DMS114 treated with DMSO at 0.1 percent for 48 hours (cell line): Measurements from ENCODE around the gene SMG1.
"Not testable (repeated sequence)": the region's sequence is repeated elsewhere in the genome, so short reads cannot be mapped to it uniquely, and the experiment has no call there.

Experiments
- DNase-seq: peaks from one replicate; lab custom pipeline; 2025; ENCODE audit not compliant: unreplicated experiment; lab: John Stamatoyannopoulos, UW

SMG1 gene

DNA sequence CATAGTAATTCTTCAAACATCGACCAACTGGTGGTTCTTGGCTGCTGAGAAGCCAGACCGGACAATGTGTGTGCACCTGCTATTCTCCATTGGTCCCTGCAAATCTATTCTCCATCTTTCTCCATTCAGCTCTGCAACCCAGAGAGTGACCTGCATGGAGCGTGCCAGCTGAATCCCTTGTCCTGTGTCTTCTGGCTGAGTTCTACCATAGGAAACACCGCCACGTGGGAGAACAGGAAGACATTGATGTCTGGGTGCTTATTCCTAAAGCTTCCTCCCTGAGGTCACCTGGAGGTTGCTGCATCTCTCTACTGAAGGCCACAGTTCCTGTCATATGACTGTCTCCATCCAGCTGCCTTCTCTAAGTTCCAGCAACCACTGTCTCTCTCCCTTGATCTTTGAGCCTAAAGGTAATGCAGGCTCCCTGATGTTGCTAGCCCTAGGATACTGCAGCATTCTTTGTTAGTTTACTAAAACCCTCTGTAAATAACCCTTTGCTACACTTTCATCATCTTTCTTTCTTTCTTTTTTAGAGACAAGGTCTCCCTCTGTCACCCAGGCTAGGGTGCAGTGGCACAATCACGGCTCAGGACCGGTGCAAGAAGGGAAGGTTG lies 10.6 kb upstream of the SMG1 start:
- DNase-seq: no peak

DNA sequence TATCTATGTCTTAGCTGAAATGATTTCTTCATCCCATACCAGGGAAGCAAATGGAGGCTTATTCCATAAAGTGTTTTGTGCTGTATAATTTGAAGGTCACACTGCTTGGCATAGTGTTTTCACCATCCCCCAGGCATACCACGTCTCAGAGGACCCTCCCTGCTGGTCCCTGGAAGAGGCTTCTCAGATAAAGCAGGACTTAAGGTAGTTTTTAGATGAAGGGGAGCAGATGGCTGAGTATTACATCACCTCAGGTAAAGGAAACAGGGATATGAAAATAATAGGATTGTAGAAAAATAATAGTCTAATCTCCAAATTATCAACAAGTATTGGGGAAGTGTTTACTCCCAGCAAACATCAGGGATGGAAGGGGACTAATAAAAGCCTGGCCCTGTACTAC lies 7.3 kb upstream of the SMG1 start:
- no peak for DNase-seq

DNA sequence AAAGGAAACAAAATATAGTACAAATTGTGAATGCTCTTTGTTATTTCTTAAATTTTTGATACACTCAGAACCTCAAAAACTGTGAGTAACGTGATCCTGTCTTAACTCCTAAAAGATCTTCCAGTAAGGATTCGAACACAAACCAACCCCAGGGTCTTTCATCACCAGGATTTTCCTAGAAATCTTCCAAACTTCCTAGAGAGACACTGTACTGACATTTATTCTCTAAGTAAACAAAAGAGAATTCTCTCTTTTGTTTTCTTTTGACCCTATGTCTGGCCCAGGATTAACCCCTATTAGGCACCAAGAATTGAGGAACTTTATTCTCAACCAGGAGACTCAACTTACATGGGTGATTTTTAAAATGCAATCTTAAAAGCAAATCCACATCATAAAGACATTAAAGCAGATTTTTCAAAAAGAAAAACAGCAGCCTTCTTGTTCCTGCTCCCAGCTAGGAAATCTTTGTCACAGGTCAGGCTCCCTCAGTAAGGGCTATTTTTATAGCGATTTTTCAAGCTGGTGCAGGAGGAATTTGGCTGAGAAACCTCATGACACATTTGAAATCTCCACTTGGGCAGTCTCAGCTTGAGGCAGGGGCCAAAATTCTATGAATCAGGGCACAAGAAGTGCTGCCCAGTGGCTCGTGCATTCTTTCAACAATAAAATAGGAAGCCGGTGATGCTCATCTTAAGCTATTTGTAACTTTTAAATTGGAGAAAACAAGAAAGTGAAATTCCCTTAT lies 6.2 kb upstream of the SMG1 start:
- DNase-seq: no peak

DNA sequence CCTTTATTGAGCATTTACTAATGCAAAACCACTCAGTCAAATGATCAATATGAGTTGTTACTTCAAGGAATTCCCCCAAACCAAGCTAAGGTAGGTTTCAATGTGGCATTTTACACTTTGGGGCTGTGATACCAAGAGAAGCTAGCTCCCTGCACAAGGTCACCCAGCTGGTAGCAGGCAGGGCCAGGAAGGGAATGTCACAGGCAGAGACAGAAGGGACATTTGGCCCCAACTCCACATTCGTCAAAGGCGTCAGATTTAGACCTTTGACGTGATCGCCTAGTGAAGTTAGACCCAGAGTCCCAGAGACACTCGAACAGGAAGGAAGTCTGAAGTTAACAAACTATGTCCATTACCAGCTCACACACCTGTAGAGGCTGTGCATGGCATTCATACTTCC lies 5.5 kb upstream of the SMG1 start:
- no peak for DNase-seq

DNA sequence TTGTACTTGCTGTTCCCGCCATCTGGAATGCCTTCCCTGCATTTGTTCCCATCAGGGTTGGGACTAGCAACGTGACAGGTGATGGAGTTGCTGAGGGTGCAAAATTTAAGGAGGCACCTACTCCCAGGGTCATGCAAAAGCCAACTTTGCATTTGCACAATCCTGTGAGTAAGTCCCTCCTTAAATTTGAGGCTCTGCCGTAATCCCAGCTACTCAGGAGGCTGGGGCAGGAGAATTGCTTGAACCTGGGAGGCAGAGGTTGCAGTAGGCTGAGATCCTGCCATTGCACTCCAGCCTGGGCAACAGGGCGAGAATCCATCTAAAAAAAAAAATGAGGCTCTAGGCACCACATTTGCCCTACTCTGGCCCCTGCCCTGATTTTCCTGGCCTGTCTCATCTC lies 3.9 kb upstream of the SMG1 start:
- not testable (repeated sequence) for DNase-seq

DNA sequence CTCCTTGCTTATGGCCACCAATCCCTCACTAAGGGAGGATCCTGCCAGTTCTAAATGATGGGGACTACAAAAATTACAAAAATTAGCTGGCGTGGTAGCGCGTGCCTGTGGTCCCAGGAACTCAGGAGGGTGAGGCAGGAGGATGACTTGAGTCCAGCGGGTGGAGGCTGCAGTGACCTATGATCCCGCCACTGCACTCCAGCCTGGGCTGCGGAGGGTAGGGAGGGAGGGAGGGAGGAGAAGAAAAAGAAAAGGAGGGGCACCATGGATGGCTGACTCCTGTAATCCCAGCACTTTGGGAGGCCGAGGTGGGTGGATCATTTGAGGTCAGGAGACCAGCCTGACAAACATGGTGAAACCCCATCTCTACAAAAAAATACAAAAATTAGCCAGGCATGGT lies 1.9 kb upstream of the SMG1 start:
- not testable (repeated sequence) for DNase-seq

DNA sequence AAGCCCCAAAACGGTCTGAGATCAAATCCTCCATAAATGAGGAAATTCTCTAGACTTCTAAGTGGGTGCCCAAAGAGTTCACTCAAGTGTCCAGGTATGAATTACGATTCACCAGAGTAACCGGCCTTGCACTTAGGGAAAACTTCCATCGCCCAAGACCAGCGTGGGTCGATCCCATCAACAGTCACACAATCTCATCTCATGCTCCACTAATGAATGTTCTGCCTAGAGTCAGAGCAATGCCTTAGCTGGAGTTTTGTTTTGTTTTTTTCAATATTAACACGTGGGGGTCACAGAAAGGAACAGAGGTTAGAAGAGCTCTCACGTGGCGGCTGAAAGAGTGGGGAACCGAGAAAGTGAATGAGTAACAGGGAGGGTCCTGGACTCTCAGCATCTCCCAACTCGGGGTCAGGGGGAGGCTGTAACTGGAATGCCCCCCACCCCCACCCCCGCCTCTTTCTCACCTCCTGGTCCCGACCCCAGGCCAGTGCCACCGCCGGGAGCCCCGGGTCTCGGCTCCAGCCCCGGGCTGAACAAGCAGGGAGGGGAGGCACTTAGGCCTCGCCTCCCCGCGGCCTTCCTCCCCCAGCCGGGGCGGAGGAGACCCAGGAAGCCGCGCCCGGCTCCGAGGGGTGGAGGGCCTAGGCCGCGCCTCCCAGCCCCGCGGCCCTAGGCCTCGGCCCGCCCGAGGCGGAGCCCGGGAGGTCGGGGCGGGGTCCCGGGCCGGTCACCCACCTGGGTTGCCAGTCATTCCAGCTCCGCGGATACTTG lies 808 bp downstream of the SMG1 start:
- not testable (repeated sequence) for DNase-seq

DNA sequence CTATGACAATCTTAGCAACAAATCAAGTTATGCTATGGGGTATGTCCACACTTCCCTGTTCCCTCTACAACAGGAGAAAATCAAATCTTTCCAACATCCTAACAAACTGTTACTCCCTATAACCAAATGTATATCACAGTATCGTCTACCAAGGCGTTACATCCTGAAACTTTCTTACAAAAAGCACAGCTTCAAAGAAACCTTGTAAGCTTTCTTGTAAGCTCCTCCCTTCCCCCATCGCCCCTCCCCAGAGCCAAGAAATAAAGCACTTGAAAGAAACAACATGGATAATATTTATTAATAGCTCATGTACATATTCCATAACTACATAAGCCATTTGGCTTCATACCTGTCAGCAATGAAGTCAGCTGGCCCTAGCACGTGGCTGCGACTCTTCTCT lies 2.3 kb downstream of the SMG1 start:
- DNase-seq: not testable (repeated sequence)

DNA sequence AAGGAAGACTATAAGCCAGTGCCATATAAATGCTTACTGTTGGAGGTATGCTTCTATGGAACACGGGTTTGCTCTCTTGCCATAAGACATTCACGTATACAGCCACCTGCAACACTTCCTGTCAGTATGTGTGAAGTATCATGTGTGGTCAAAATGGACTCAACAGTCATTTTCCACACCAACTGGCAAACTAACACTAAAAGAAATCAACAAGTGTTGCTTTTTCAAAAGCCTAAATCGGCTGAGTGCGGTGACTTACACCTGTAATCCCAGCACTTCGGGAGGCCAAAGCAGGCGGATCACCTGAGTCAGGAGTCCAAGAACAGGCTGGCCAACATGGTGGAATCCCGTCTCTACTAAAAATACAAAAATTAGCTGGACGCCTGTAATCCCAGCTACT lies 3.1 kb downstream of the SMG1 start:
- DNase-seq: not testable (repeated sequence)

DNA sequence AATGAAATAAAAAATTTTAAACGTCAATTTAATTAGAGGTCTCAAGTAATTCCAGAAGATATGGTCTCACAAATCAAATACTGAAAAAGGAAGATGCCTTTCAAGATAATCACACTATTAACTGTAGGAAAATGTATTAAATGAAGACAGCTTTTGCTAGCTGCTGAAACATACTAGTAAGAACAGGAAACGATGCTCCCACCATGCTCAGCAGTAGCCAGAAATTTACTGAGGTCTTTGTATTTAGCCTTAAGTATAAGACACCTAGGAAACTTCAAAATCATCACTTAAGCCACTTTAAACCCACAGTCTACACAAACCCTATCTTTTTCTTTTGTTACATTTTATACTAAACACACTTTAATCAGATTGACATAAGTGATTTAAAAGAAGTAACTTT lies 16.6 kb downstream of the SMG1 start:
- DNase-seq: not testable (repeated sequence)

DNA sequence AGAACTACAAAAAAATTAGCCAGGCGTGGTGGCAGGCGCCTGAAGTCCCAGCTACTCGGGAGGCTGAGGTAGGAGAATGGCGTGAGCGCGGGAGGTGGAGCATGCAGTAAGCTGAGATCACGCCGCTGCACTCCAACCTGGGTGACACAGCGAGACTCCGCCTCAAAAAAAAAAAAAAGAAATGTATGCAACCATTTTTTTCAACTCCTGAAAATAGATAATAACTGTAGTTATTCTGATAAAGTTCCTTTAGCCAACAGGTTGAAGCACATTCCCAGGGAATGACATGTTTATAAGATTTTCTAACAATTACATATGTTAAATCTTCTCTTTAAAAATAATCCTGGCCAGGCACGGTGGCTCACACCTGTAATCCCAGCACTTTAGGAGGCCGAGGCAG lies 17.5 kb downstream of the SMG1 start:
- DNase-seq: not testable (repeated sequence)

DNA sequence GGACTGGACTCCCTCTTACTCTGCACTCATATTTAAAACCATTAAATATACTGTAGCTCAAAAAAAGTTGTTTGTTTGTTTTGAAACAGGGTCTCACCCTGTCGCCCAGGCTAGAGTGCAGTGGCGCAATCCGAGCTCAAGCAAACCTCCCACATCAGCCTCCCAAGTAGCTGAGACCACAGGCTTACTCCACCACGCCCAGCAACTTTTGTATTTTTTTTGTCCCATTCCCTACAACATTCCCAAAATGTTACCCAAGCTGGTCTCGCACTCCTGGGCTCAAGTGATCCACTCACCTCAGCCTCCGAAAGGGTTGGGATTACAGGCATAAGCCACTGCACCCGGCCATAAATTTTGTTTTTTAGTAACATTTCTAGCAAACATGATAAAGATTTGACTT lies 23.4 kb downstream of the SMG1 start:
- not testable (repeated sequence) for DNase-seq

DNA sequence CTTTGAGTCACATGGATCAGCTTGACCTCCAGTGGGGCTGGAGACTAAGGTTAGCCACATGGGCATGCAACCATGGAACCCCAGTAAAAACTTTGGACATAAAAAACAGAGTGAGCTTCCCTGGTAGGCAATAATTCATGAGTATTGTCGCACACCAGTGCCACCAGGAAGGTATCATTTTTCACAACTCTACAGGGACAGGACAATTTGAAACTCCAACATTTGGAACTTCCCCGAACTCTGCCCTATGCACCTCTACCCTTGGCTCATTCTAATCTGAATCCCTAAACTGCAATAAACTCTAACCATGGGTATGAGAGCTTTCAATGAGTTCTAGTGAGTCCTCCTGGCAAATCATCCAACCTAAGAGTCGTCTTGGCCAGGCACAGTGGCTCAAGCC lies 24.2 kb downstream of the SMG1 start:
- not testable (repeated sequence) for DNase-seq

DNA sequence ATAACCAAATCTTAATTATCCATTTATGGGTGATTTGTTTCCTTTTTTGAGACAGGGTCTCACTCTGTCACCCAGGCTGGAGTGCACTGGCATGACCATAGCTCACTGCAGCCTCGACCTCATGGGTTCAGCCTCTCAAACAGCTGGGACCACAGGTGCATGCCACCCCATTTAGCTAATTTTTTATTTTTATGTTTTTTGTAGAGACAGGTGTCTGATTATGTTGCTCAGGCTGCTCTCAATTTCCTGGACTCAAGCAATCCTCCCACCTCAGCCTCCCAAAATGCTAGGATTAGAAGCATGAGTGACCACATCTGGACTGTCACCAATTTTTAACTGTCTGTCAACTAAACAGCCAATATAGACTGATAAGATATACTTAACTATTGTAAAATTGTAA lies 25.0 kb downstream of the SMG1 start:
- not testable (repeated sequence) for DNase-seq

DNA sequence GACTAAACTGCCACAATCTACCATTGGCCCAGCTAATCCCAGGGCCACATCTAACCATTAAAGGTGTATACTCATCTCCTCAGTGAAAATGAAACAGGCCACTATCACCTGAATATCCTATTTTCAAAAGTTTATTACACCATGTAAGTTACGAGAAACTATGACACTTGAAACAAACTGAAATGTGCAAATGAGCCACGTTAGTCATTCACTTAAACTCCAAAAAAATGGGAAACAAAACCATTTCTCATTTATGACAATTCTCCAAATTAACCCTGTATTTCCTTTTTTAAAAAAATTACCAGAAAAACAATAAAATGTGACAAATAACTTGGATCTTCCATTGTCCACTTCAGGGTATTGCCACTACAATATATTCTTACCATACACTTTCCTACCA lies 41.8 kb downstream of the SMG1 start:
- DNase-seq: not testable (repeated sequence)

DNA sequence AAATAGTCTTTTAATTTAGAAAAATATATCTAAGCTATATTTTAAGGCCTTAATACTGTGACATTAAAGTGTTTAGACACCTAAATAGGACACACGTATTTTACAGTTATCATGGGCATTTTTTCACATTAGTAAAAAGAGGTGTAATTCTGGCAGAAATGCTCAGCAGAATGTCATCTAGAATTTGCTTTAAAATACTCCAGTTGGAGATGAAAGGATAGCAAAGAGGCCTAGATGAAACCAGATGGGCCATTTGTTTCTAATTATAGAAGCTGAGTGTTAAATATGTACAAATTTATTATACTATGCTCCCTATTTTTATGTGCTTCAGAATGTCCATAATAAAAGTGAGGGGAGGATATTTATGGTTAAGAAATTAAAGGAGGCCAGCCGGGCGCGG lies 48.5 kb downstream of the SMG1 start:
- not testable (repeated sequence) for DNase-seq

DNA sequence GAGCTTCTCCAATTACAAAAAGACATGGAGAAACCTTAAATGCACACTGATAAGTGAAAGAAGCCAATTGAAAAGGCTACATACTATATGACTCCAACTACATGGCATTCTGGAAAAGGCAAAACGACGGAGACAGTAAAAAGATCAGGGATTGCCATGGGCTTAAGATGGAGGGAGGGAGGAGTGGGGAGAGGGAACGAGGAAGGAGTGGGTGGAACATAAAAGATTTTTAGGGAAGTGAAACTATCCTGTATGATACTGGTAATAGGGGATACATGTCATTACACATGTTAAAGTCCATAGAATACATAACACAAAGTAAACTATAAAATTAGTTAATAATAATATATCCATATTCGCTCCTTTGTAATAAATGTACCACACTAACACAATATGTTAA lies 48.9 kb downstream of the SMG1 start:
- not testable (repeated sequence) for DNase-seq

DNA sequence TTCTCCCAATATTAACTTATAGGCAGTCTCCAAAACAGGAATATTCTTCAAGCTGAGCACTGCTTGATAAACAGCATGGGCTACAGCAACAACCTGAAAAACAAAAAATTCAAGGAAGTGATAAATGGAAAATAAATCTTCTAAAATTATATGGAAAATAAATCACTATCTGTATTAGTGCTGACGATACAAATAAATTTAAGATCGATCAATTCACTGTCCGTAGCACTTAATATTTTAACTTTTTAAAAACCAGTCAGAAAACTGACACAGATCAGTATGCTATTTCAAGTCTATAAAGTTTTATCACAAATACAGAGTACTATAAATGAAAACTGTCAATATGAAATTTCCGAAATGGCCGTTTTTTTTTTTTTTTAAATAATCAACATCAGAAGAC lies 49.9 kb downstream of the SMG1 start:
- not testable (repeated sequence) for DNase-seq

DNA sequence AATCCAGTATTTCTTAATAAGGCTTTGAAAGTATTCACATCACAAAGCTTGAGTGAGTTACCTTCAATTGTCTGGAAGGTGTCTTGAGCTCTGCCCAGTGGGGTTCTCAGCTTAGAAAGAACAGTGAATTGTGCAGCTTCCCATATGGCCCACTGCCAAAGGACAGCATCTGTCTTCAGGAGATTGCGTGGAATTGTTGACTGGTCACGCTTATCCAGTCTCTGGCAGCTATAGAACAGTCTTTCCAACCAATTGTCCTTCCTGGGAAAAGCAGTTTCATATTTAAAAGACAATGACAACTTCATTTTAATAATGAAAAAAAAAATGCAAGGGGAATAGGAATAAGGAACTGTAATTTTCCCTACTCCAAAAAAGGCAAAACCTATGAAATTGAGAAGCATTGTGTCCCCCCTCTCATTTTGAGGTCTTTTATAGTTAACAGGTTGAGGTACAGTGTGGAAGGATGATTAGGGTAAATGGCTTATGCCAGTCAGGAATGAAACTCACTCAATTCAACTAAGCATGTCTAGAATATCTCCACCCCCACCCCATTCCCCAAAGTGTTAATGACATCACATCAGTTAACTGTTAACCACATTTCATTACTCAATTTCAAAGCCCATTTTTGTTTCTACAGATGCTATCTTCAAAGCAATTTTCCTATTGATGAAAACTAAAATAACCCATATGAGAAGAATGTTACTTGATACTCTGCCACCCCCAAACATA lies 57.0 kb downstream of the SMG1 start:
- not testable (repeated sequence) for DNase-seq

DNA sequence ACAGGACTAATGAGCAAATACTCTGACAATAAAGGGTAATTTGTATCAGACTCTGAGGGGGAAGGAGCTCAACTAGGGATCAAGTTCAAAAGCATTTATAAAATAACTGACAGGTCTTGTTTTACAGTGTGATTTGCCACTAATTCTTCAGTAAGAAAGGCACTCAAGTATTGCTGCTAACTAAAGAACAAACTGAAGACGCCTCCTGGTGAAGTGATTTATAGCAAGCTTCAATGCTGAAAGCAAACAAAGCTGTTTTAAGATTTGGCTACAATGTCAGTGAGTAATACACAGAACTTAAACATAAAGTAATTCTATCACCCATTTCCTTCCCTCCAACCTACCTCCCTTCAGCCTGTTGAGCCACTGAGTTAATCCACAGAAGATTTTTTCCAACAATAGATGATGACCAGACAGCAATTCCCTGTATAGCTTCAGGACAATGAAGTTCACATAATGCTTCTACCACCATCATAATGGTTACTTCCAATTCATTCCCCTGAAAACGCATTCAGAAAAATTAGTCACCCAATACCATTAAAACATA lies 59.9 kb downstream of the SMG1 start:
- DNase-seq: not testable (repeated sequence)

DNA sequence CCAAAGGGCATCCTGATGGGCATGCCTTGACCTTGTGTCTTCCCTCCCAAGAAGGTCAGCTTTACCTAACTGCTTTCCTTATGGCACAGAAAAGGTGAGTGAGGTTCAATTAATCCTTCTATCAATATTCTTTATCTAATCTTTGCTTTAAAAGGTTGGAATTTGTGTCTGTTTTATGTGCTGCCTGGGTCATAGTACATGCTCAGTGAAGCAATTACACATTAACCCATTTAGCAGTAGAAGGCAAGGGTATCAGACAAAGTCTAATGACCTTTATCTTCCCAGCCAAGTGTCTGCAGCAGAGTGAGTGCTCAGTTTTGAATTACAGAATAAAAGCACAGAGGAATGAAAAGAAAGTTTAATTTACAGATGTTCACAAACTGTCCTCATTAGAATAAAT lies 63.3 kb downstream of the SMG1 start:
- DNase-seq: not testable (repeated sequence)
